Dedifferentiated amniotic fluid mesenchymal stem cell (primary cell): ENCODE results near the gene SAMD8.
"Not testable (repeated sequence)": the region's sequence is repeated elsewhere in the genome, so short reads cannot be mapped to it uniquely, and the experiment has no call there.

Source experiments
- DNase-seq: peaks from one replicate; pipeline ENCODE4 v3.0.0-alpha.2; 2016; ENCODE audit errors: extremely low spot score

The SAMD8 gene

DNA sequence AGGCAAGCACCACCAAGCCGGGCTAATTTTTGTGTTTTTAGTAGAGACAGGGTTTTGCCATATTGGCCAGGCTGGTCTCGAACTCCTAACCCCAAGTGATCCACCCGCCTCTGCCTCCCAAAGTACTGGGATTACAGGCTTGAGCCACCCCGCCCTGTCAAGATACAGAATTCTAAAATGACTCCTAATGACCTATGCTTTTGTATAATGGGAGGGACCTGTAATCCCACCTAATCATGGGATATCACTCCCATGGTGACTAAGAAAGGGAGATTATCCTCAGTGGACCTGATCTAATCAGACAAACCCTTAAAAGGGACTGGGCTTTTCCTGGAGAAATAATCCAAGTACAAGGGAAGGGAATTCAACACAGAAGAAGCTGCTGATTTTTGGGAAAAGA, 28.8 kb downstream of the SAMD8 start:
- DNase-seq = no peak

DNA sequence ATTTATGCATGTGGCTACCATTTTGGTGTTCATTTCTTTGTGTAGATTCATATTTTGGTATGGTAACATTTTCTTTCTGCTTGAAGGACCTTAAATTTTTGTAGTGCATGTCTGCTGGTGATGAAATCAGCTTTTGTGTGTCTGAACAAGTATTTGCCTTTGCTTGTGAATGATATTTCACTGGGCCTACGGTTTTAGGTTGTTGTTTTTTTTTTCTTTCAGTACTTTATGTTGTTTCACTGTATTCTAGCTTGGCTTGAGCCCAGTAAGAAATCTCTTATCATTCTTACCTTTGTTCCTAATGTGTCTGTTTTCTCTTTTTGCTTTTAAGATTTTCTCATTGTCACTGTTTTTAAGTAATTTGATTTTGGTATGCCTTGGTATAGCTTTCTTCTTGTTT, 31.9 kb downstream of the SAMD8 start:
- peak; percentile 54 for DNase-seq

GRCh38 chr10:75145590-75145989, 34.1 kb downstream of the SAMD8 start:
- no peak for DNase-seq

DNA sequence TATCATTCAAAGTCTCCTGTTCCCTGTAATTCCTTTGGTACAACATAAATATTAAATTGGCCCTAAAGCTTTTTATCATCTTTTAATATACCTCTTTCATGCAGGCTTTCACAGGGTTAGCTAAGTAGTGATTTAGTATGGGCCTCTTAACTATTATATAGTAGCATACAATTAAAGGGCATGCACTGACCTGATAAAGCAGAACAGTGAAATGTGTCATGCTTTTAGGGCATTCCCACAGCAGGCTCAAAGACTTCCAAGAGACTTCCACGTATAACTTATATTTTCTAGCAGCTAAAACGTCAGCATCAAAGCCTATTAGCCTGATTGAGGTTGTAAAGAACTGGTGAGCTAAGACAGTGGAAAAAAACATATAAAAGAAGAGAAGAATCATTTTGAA, 35.3 kb downstream of the SAMD8 start:
- no peak for DNase-seq

DNA sequence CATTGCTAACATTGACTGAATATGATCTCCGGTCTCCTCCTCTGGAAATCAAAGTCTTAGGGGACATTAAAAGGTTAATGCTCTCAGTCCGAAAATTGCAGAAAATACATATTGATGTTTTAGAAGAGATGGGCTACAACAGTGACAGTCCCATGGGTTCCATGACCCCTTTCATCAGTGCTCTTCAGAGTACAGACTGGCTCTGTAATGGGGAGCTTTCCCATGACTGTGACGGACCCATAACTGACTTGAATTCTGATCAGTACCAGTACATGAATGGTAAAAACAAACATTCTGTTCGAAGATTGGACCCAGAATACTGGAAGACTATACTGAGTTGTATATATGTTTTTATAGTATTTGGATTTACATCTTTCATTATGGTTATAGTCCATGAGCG, 39.2 kb downstream of the SAMD8 start:
- DNase-seq = no peak

DNA sequence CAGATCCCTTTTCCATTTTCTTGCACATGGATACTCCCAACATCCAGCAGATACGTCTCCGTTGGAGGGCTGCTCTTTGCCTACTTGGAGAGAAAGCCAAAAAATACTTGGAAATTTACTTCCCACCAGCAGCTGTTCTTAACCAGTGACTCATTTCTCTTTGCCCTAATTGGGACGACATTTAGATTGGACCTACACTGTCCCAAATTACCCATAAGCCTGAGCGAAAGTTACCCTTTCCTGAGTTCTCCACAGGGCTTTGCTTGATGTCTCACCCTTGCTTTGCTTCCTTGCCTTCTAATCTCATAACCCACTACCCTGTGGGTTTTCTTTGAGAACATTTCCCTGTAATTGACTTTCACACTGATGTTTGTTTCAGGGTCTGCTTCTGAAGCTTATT, 48.1 kb downstream of the SAMD8 start:
- DNase-seq = no peak

- no peak for DNase-seq
Observed at GRCh38 chr10:75165684-75166622, 54.5 kb downstream of the SAMD8 start.

DNA sequence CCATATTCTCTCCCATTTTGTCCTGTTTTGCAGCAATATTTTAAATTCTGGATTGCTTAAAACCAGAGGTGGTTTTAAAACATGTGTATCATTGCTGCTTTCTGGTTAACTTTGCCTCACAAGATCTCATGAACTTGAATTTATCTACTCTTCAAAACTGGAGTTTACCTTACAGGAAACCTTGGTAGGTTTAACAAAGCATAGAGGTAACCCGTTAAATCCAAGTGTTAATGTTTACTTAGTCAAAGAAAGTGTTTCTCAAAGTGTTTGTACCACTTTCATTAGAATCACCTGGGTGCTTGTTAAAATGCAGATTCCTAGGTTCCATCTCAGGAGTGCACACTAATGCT, 55.1 kb downstream of the SAMD8 start:
- DNase-seq = no peak

GRCh38 chr10:75168275-75168674, 56.8 kb downstream of the SAMD8 start:
- no peak for DNase-seq

GRCh38 chr10:75170215-75170614, 58.8 kb downstream of the SAMD8 start:
- DNase-seq = no peak

- no peak for DNase-seq
Observed at GRCh38 chr10:75175046-75175445, 63.6 kb downstream of the SAMD8 start.

- no peak for DNase-seq
Observed at GRCh38 chr10:75176046-75176445, 64.6 kb downstream of the SAMD8 start.

GRCh38 chr10:75176736-75177135, 65.3 kb downstream of the SAMD8 start:
- no peak for DNase-seq

DNA sequence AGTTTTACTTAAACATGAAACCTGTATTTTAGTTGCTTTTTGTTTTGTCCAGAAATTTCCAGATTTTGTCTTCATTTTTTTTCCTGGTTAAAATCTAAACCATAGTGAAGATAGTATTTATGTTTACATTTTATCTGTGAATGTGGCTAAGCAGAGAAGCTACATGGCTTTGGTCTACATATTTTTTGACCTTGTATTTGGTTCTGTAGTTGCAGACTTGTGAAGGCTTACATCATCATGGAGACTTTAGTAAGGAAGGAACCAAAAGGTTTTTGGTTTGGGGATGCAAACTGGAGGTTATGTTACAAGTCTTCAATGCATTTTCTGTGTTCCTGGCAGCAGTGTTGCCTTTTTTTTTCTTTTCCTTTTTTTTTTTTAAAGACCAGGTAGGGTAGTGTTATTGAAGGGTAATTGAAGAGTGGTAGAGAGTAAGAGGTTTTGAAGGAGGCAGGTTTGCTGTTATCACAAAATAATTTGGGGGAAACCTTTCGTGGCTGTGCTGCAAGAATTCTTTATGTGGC, 68.3 kb downstream of the SAMD8 start:
- DNase-seq = no peak

DNA sequence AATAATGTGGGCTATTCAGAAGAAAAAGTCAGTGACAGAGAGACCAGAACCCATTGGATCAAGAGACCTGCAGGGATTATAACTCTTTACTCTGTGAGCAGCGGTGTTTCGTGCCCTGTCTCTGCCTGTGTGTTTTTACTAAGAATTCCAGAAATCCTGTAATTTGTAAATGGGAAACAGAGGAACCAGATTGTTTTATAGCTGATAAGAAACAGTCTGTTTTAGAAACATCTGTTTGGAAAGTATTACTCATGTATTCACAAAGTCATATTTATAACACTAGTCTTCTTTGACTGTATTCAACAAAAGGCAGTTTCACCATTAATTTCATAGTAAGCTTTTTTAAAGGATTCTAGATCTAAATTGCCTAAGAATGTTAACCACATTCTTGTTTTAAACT, 69.1 kb downstream of the SAMD8 start:
- DNase-seq = peak; percentile 58

GRCh38 chr10:75181073-75181472, 69.6 kb downstream of the SAMD8 start:
- no peak for DNase-seq

DNA sequence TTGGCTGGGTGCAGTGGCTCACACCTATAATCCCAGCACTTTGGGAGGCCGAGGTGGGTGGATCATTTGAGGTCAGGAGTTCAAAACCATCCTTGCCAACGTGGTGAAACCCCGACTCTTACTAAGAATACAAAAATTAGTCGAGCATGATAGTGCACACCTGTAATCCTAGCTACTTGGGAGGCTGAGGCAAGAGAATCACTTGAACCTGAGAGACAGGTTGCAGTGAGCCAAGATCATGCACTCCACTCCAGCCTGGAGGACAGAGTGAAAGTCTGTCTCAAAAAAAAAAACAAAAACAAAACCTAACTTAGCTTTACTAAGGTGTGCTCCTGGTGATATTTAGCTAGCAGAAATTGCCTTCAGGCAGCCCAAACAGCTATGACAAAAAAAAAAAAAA, 74.9 kb downstream of the SAMD8 start:
- DNase-seq = no peak

GRCh38 chr10:75187961-75188426, 76.5 kb downstream of the SAMD8 start:
- peak; percentile 62 for DNase-seq

DNA sequence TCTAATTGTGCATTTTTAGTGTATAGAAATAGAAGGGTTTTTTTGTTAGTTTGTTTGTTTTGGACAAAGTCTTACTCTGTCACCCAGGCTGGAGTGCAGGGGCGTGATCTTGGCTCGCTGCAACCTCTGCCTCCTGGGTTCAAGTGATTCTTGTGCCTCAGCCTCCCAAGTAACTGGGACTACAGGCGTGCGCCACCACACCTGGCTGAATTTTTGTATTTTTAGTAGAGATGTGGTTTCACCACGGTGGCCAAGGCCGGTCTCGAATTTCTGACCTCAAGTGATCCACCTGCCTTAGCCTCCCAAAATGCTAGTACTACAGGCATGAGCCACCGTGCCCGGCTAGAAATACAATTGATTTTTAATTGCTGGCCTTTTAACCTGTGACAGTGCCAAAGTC, 77.1 kb downstream of the SAMD8 start:
- not testable (repeated sequence) for DNase-seq

GRCh38 chr10:75189266-75190096, 78.0 kb downstream of the SAMD8 start:
- no peak for DNase-seq

GRCh38 chr10:75191821-75192568, 80.5 kb downstream of the SAMD8 start:
- peak; percentile 91 for DNase-seq

DNA sequence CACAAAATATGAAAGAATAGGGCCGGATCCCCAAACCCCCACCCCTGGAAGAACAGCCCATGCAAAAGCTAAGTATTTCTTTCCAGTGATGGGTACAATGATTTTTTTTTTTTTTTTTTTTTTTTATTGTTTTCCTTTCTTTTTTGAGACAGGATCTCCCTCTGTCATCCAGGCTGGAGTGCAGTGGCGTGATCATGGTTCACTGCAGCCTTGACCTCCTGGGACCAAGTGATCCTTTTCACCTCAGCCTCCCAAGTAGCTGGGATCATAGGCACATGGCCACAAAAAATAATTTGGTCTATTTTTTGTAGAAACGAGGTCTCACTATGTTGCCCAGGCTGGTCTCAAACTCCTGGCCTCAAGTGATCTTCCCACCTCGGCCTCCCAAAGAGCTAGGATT, 83.2 kb downstream of the SAMD8 start:
- DNase-seq = not testable (repeated sequence)
